ENCODE data around the gene THBD. TPM values are rescaled to one million over a fixed set of nuclear protein-coding genes. Genes with fewer than 3 reads are reported as not detected.

THBD gene
- 3.2 and 9.2 TPM in 2 replicates for total RNA-seq

DNA sequence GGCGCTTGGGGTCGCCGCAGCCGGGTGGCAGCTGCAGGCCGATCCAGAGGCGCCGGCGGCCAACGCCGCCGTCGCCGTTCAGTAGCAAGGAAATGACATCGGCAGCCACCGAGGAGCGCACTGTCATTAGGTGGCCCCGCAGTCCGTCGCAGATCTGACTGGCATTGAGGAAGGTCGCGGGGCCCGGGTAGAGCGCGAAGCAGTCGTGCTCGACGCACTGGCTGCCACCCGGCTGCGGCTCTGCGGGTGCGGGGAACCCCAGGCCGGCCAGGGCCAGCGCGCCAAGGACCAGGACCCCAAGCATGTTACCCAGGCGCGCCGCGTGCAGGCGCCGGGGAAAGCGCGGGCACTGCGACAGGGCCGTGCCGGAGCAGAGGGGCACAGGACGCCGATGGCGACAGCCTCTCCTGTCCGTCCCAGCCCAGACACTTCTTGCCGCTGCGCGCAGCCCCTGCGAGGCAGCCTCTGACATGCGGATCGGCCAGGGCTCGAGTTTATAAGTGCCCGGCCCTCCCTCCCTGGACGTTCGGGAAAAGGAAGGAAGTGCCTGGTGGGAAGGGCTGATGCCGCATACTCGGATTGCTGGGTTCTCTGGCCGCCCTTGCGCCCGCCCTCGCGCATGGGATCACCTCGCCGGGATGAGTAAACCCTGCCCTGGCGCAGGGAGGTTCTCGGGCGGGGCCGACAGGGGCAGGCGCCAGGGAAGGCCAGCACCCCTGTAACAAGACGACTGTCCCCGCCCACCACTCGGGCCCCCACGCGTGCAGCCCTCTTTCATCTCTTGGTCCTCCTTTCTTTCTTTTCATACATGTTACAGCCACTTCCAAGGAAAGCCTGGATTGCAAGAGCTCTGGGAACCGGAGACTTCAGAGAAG is at the start of gene THBD:
Gene THBD, minus strand, starts transcription at position 472 of the 875 bp plus-strand sequence. Its CDS starts 168 bp downstream, at position 304.
- peak; percentile 87 to 88 for DNase-seq (ENCODE audit: low read depth in 2 of 2)

DNA sequence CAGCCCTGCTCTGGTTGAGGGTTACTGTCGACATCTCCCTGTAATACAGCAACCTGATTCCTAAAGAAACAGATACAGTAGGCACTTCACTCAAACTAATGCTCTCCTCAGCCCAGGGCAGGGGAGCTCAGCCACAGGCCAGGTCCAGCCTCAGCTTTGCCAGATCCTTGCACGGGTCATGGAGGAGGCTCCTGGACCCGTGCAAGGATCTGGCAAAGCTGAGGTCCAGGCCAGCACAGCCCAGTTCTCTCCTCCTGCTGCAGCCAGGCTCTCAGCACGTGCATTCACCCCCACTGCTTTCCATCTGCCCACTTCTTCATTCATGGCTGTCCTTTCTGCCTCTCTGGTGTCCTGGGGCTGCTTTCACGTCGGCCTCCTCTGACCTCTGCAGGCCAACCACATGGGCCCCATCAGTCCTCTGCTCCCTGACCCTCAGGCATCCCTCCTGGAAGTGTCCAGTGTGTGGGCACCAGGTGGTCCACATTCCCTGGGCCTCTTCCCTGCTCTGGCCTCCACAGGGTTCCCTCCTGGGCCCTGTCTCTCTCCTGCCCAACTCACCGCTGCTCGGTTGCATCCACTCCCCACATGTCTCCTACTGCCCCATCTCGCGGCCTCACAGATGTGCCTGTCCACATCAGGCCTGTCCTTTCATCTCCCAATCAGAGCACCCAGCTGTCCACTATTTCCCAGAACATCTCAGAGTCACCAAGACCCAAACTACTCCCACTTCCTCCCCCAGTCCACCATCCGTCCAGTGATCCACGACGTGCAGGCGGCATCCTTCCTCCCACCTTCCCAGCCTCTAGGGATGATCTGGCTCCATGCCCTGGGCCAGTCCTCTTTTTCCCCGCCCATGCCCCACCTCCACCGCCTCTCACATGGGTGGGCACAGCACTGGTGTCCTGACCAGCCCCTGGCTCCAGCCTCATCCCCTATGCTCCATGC is 48.4 kb upstream of the THBD start:
- no peak for DNase-seq (ENCODE audit: low read depth in 2 of 2)

DNA sequence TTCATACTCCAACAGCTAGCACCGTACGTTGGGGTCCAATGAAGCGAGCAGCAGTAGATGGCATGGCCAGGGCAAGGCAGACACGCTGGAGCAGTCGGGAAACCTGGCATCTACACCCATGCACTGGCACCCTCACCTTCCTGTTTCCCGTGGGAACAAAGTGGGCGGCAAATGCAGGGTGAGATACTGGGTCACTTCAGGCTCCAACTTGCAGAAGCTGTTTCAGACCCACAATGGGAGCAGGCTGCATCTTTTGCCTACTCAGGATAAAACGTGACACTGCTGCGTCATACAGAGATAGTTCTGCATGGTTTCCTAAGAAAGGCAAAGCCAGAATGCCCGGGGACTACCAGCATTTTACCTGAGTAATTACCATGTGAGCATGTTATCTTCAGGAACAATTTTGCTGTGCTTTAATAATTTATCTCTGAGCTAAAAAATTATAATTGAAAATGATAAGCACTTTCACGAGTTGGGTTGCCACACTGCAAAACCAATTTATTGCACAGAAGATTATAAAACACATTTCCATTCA is 47.6 kb upstream of the THBD start:
- DNase-seq (ENCODE audit: low read depth in 2 of 2), result peak in 1 of 2 donors; percentile 35

DNA sequence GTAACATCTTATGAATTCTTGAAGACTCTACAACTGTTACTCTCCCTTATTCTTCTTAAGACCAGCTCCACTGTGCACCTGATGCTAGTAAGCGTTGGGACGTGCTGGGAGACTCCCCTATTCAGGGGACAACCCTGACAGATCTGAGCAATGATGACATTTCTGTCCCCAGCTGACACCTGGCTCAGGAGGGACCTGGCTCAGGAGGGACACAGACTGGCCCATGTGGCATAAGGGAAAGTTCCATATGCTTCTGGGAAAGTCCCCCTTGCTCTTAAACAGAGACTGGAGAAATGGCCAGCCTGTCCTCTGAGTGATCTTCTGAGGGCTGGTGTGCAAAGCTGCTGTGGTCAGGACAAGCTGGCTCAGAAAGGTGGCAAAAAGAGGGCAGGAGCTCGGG is 46.6 kb upstream of the THBD start:
- no peak for DNase-seq (ENCODE audit: low read depth in 2 of 2)

DNA sequence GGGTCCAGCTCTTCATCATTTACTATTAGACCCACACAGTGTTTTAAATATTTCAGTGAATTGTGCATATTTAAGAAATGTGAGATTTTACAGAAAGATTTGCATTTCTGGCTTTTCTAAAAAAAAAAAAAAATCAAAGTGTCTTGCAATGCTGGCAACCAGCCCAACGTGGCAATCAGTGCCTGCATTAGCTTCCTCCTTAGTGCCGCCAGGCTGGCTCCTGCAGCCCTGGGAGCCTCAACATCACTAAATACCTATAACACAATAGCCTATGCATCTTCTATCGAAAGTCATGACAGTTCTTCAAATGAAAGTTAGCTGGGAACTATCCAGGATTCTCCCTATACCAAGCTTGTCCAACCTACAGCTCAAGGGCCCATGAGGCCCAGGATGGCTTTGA is 46.0 kb upstream of the THBD start:
- DNase-seq (ENCODE audit: low read depth in 2 of 2), result no peak

GRCh38 chr20:23094927-23095326 is 45.5 kb upstream of the THBD start:
- DNase-seq (ENCODE audit: low read depth in 2 of 2), result peak in 1 of 2 donors; percentile 68

DNA sequence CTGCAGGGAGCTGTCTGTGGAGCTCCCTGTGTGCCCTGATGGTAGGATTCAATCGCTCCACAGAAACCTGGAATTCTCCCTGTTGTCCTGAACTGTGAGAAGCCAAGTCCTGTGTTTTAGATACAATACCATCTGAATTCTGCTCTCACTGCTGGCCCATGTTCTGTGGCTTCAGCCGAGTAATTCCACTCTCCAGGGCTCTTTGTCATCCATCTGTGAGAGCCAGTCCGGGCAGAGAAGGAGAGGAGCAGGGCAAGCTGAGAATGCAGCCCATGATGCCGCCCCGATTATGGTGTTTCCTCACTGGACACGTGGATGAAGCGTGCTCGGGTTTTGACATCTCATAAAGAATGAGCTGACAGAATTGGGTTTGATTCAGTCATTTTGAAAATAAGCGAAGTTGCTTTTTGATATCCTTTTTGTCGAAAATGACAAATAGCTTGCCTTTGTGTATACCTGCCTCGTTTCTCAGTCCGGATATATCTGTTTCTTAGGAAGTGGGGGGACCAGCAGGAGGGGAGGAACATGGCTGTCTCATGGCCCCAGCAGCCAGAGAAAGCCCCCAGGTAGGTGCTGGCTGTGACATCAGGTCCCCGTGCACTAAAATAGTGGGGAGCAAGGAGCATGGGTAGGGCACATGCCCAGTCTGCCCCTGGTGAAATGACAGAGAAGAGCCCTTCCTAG is 44.9 kb upstream of the THBD start:
- no peak for DNase-seq (ENCODE audit: low read depth in 2 of 2)

- DNase-seq (ENCODE audit: low read depth in 2 of 2), result no peak
Observed at GRCh38 chr20:23093613-23094012, 44.1 kb upstream of the THBD start.

DNA sequence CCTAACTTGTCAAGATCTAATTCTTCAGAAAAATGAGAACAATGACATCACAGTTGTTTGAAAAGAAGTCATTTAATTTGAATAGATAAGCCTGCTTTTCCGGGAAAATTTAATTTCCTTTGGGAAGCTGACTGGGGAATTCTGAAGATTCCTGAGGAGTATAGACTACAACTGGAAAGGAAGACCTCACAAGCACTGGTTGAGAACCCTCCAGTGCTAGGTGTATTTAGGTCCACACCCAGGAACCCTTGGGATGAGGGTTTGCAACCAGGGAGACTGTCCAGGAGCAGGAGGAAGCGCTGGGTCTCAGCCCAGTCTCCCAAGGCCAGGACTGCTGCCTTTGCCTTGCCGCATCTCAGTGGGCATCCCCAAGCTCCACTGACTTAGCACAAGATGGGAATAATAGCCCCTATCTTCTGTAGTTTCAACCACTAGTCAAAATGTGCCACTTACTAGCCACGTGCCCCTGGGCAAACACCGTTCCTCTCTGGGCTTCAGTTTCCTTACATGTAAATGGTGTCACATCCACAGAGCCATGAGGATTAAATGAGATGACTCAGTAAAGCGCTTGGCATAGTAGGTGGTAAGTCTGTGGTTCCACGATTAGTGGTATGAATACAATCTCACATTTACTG is 43.5 kb upstream of the THBD start:
- DNase-seq (ENCODE audit: low read depth in 2 of 2), result no peak

GRCh38 chr20:23092384-23092756 is 42.9 kb upstream of the THBD start:
- DNase-seq (ENCODE audit: low read depth in 2 of 2), result peak; percentile 70 to 77

DNA sequence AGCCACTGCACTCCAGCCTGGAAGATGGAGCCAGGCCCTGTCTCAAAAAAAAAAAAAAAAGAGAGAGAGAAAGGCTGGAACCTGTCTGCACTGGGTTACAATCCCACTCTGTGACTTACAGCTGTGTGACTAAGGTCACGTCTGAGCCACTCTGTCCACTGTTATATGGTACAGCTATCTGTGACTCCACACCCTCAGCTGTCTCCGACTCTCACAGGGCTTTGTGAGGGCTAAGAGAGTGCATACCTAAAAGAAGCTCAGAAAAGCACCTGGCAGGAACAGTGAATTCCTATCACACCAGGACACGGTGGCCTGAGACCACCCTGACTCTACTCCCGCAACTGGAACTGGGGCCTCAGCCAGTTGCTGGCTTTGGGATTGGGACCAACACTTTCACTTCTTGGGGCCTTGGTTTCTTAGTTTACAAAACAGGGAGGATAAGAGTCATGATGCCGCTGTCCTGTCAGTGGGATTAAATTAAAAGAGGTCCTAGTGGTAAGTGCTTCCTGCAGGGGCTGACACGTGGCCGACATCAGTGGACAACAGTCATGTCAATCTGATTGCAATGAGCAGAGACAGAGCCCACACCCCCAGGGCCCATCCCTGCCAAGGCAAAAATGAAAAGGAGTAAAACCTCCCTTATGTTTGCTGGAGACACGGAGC is 42.4 kb upstream of the THBD start:
- DNase-seq (ENCODE audit: low read depth in 2 of 2), result peak; percentile 53 to 56

DNA sequence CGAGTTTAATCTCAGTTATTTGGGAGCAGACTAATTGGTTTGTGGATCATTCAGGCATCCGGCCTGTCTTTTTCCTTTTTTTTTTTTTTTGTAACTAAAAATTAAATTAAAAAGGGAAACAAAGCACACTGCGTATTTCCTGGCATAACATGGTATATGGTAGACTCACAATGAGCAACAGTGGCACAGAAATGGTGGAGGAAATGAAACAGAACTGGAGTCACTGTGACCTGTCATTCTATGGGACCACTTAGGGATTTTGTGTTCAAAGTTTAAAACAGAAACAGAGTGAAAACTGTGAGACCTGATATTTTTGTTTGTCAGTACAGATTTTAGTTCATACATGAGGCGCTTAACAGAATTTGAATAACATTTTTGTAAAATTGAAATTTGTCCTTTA is 41.4 kb upstream of the THBD start:
- DNase-seq (ENCODE audit: low read depth in 2 of 2), result peak; percentile 38 to 43

DNA sequence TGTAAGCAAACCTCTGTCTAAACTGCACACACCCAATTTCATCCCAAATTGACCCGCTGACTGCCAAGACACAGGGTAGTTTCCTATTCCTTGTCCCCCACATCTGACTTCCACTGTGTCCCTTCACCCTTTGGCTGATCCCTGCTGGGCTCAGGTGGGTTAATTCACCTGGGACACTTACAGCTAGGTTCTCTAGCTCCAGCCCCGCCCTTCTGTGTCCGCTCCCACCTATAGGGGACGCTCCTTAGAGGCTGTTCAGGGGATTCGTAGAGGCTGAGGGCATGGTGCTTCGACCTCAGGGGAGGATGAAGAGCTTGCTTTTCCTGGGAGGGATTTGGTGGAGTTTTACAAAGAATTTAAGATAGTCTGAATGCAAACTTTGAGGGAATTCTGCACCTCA is 40.7 kb upstream of the THBD start:
- no peak for DNase-seq (ENCODE audit: low read depth in 2 of 2)

- DNase-seq (ENCODE audit: low read depth in 2 of 2), result no peak
Observed at GRCh38 chr20:23088866-23089265, 39.4 kb upstream of the THBD start.

DNA sequence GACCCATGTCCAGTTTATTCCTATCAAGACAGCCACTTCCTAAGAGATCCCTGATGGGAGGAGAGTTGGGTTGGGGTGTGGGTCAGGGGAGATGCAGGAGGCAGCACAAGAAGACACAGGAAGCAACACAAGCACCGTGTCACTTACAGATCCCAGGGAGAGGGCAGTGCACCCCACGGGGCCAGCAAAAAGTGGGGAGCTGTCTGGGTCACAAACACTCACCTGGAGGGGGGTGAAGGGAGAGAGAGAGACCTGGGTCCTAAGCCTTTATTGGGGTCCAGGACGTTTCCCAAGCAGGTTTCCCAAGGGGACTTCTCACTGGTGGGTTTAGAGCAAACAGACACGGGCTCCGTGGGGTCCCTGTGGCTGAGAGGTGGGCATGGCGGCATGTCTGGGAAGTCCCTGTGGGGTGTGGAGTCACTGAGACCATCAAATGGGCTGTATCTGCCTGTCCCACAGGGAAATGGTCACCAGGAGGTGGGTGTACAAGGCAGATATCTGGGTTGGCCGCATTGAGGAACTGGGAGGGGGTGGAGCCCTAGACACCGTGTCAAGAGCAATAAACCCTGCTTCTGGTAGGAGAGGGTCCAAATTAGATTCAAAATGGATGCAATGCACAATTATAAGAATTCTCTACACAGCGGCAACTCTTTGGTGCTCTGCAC is 38.2 kb upstream of the THBD start:
- no peak for DNase-seq (ENCODE audit: low read depth in 2 of 2)

GRCh38 chr20:23086931-23087411 is 37.5 kb upstream of the THBD start:
- DNase-seq (ENCODE audit: low read depth in 2 of 2), result peak; percentile 74 to 95

DNA sequence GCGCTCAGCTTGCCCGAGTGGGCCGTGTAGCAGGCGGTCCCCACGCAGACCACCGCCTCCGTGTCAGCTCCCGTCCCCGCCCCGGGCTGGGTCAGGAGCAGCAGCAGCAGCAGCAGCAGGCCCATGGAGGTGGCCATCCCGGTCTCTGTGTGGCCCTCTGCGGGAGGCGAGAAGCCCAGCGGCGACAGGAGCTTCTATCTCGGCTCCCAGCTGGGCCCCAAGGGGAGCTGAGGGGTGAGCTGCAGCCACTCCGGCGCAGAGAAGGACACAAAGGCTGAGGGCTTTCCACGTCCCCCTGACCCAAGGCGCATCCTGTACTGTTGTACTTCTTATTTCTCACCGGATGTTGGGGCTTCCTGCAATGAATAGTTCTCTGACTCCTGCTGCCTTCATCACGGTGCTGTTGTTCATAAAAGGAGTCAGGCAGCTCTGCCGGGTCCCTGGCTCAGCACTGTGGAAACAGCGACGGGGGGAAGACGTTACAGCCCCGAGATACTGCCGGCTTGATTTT is 36.6 kb upstream of the THBD start, which contains the start of gene CD93:
Gene CD93, minus strand, starts transcription at position 269 of the 511 bp plus-strand sequence. Its CDS starts 132 bp downstream, at position 137.
- peak; percentile 89 to 96 for DNase-seq (ENCODE audit: low read depth in 2 of 2)

DNA sequence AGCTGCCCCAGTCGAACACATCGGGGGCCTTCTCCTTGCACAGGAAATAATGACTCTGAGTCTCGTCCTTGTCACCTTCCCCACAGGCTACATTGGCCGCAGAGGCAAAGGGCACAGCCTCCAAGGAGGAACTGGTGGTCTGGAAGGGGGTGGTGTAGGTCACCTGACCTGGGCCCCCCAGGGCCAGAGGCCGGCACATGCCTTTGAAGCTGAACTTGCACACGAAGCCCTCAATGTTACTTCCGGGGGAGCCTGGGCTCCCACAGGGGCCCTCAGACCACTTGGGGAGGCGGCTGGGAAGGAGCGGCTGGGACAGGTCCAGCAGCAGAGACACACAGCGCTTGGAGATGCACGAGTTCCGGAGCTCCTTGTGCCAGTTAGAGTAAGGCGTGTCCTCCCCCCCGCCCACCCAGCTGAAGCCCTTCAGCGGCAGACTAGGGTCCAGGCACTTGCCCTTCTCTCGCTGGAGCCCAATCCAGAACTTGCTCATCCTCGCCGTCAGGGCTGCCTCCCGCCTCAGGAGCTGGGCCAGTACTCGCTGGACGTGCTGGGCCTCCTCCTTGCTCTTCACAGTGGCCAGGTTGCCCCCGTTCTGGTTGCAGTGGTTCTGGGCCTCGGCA is 36.1 kb upstream of the THBD start:
- peak in 1 of 2 donors; percentile 64 for DNase-seq (ENCODE audit: low read depth in 2 of 2)

- peak; percentile 78 to 80 for DNase-seq (ENCODE audit: low read depth in 2 of 2)
Observed at GRCh38 chr20:23084845-23085365, 35.4 kb upstream of the THBD start.
